ENCODE results near the gene SLC29A4. TPM values are rescaled to one million over a fixed set of nuclear protein-coding genes. Genes with fewer than 3 reads are reported as not detected.

SLC29A4 gene
- total and polyA plus RNA-seq, 2 of the 13 experiments (the other 11 are each of a cell fraction or from before 2014, with no cell fraction given) = 29.7 to 31.7 TPM

DNA sequence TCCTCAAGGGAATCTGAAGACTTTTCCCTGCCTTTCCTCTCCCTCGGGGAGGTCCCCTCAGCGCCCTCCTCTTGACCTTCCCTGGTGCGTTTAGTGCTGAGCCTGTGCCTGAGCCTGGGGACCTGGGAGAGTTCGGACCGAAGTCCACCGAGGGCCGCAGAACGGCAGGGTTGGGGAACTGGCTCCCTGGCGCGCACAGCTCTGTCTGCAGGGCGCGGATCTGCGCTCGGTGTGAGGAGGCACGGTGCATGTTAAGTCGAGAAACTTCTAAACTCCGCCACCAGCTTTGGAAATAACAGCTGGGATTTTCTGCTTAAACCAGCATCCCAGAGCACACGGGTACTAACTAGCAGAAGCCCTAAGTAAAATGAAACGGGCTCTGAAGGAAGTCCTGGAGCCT is 44.2 kb upstream of the SLC29A4 start (continued):
- TF ChIP-seq, protein P1, sequence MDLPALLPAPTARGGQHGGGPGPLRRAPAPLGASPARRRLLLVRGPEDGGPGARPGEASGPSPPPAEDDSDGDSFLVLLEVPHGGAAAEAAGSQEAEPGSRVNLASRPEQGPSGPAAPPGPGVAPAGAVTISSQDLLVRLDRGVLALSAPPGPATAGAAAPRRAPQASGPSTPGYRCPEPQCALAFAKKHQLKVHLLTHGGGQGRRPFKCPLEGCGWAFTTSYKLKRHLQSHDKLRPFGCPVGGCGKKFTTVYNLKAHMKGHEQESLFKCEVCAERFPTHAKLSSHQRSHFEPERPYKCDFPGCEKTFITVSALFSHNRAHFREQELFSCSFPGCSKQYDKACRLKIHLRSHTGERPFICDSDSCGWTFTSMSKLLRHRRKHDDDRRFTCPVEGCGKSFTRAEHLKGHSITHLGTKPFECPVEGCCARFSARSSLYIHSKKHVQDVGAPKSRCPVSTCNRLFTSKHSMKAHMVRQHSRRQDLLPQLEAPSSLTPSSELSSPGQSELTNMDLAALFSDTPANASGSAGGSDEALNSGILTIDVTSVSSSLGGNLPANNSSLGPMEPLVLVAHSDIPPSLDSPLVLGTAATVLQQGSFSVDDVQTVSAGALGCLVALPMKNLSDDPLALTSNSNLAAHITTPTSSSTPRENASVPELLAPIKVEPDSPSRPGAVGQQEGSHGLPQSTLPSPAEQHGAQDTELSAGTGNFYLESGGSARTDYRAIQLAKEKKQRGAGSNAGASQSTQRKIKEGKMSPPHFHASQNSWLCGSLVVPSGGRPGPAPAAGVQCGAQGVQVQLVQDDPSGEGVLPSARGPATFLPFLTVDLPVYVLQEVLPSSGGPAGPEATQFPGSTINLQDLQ (CRISPR knock-in tag; IDR thresholded peaks at IDR 0.05) = no peak
- peak; percentile 15; the same call in 1 of the 2 replicates for TF ChIP-seq ADNP (CRISPR knock-in tag; IDR thresholded peaks at IDR 0.05)
- no peak for TF ChIP-seq HNRNPK (IDR thresholded peaks at IDR 0.05; ENCODE audit: low read depth, low read length, poor library complexity, severe bottlenecking)
- TF ChIP-seq, protein P2, sequence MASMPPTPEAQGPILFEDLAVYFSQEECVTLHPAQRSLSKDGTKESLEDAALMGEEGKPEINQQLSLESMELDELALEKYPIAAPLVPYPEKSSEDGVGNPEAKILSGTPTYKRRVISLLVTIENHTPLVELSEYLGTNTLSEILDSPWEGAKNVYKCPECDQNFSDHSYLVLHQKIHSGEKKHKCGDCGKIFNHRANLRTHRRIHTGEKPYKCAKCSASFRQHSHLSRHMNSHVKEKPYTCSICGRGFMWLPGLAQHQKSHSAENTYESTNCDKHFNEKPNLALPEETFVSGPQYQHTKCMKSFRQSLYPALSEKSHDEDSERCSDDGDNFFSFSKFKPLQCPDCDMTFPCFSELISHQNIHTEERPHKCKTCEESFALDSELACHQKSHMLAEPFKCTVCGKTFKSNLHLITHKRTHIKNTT (CRISPR knock-in tag; IDR thresholded peaks at IDR 0.05) = no peak
- no peak for TF ChIP-seq KAT2B (IDR thresholded peaks at IDR 0.05; ENCODE audit: borderline replicate concordance, low read depth, low read length)
- TF ChIP-seq NFIB (CRISPR knock-in tag; IDR thresholded peaks at IDR 0.05; ENCODE audit: borderline replicate concordance) = no peak
- no peak for TF ChIP-seq ZZZ3 (CRISPR knock-in tag; IDR thresholded peaks at IDR 0.05; ENCODE audit: borderline replicate concordance)
- TF ChIP-seq SMC3 (IDR thresholded peaks at IDR 0.05; ENCODE audit: low read length) = no peak
- TF ChIP-seq, protein P3, sequence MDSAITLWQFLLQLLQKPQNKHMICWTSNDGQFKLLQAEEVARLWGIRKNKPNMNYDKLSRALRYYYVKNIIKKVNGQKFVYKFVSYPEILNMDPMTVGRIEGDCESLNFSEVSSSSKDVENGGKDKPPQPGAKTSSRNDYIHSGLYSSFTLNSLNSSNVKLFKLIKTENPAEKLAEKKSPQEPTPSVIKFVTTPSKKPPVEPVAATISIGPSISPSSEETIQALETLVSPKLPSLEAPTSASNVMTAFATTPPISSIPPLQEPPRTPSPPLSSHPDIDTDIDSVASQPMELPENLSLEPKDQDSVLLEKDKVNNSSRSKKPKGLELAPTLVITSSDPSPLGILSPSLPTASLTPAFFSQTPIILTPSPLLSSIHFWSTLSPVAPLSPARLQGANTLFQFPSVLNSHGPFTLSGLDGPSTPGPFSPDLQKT (CRISPR knock-in tag; IDR thresholded peaks at IDR 0.05; ENCODE audit: borderline replicate concordance) = no peak
- TF ChIP-seq NFKBIZ (CRISPR knock-in tag; IDR thresholded peaks at IDR 0.05) = no peak
- TF ChIP-seq BHLHE40 (IDR thresholded peaks at IDR 0.05; ENCODE audit: low read length) = no peak
- TF ChIP-seq ARNT2 (CRISPR knock-in tag; IDR thresholded peaks at IDR 0.05; ENCODE audit: low read depth) = no peak
- peak; percentile 31; the same call in 1 of the 2 replicates for TF ChIP-seq ZFP90 (CRISPR knock-in tag; IDR thresholded peaks at IDR 0.05; ENCODE audit: borderline replicate concordance)
- no peak for TF ChIP-seq ZNF230 (CRISPR knock-in tag; IDR thresholded peaks at IDR 0.05)
- TF ChIP-seq ZNF724P (CRISPR knock-in tag; IDR thresholded peaks at IDR 0.05; ENCODE audit: borderline replicate concordance) = no peak
- TF ChIP-seq NR2F2 (IDR thresholded peaks at IDR 0.05; ENCODE audit: borderline replicate concordance, low read depth) = no peak
- no peak for TF ChIP-seq SOX5 (CRISPR knock-in tag; IDR thresholded peaks at IDR 0.05; ENCODE audit: borderline replicate concordance)
- no peak for TF ChIP-seq ZNF878 (CRISPR knock-in tag; IDR thresholded peaks at IDR 0.05)
- TF ChIP-seq ZNF781 (CRISPR knock-in tag; IDR thresholded peaks at IDR 0.05; ENCODE audit: borderline replicate concordance, not compliant biosample characterization) = no peak
- no peak for TF ChIP-seq TBL1XR1 (IDR thresholded peaks at IDR 0.05; ENCODE audit: borderline replicate concordance, low read length, partially characterized antibody)
- no peak for TF ChIP-seq ZNF616 (CRISPR knock-in tag; IDR thresholded peaks at IDR 0.05; ENCODE audit: low read depth)
- TF ChIP-seq, protein P4, sequence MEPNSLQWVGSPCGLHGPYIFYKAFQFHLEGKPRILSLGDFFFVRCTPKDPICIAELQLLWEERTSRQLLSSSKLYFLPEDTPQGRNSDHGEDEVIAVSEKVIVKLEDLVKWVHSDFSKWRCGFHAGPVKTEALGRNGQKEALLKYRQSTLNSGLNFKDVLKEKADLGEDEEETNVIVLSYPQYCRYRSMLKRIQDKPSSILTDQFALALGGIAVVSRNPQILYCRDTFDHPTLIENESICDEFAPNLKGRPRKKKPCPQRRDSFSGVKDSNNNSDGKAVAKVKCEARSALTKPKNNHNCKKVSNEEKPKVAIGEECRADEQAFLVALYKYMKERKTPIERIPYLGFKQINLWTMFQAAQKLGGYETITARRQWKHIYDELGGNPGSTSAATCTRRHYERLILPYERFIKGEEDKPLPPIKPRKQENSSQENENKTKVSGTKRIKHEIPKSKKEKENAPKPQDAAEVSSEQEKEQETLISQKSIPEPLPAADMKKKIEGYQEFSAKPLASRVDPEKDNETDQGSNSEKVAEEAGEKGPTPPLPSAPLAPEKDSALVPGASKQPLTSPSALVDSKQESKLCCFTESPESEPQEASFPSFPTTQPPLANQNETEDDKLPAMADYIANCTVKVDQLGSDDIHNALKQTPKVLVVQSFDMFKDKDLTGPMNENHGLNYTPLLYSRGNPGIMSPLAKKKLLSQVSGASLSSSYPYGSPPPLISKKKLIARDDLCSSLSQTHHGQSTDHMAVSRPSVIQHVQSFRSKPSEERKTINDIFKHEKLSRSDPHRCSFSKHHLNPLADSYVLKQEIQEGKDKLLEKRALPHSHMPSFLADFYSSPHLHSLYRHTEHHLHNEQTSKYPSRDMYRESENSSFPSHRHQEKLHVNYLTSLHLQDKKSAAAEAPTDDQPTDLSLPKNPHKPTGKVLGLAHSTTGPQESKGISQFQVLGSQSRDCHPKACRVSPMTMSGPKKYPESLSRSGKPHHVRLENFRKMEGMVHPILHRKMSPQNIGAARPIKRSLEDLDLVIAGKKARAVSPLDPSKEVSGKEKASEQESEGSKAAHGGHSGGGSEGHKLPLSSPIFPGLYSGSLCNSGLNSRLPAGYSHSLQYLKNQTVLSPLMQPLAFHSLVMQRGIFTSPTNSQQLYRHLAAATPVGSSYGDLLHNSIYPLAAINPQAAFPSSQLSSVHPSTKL (CRISPR knock-in tag; IDR thresholded peaks at IDR 0.05) = no peak
- no peak for TF ChIP-seq TBX3 (IDR thresholded peaks at IDR 0.05; ENCODE audit: borderline replicate concordance)
